ENCODE results near the gene CYGB.
"Not testable (repeated sequence)": the region's sequence is repeated elsewhere in the genome, so short reads cannot be mapped to it uniquely, and the experiment has no call there.

CYGB gene

DNA sequence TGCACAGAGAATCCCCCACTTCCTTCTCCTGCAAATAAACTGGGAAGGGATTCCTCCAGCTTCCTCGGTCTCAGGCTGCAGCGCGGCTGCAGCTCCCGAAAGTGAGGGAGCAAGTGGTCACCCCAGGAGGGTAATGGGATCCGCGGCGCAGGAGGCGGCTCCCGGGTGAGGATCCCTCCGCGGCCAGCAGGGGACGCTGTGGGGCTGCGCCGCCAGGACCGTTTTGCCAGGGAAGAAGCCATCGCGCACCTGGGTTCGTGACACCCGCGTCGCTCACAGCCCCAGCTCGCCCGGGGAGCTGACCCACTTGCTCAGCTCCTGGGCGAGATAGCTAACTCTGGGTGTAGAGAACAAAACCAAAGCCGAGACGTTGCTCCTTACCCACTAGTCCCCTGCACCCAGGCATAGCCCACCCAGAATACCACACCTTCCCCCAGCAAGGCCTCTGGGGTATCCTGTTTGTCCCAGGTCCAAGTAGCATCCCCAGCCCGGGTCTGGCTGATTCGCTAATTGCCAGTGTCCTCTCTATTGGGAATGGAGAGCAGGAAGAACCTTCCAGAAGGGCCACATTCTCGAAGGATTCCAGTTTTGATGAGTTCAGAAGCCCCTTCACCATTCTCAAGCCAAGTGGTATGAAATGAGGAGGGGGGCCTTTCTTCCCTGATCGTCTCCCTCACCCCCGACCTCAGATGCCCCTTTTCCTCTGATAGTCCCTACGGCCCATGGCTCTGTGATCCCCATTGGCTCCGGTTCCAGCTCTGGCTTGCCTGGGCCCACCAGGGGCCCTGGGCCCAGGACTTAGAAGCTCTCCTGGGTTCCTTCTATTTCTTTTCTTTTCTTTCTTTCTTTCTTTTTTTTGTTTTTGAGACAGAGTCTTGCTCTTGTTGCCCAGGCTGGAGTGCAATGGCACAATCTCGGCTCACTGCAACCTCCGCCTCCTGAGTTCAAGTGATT lies 14.1 kb downstream of the CYGB start:
- DNase-seq (ENCODE audit: low read depth in 2 of 2), result peak; percentile 59 to 65

DNA sequence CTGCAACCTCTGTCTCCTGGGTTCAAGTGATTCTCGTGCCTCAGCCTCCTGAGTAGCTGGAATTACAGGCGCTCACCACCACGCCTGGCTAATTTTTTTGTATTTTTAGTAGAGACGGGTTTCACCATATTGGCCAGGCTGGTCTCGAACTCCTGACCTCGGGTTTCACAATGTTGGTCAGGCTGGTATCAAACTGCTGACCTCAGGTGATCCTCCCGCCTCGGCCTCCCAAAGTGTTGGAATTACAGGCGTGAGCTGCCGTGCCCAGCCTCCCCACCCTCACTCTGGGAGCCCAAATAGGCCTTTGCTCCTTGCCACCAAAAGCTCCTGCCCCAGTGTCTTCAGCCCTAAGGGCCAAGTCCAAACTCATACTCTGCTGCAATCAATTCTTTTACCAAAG lies 15.8 kb downstream of the CYGB start:
- not testable (repeated sequence) for DNase-seq (ENCODE audit: low read depth in 2 of 2)

DNA sequence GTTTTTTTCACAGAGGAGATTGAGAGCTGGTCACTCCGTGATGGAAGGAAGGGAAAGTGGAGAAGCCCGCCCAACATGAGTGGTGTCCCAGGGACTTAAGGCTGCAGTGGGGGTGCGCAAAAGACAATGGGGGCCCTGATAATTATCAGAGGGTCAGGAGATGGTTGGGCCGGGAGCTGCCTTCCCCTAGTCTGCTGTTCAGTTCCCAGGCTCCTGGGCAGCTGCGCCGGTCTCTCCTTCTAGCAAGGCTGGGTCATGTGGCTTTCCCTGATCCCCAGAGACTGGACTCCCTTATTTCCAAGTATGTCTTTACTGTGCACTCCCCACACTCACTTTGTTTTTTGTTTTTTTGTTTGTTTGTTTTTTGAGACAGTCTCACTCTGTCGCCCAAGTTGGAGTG lies 16.2 kb downstream of the CYGB start:
- no peak for DNase-seq (ENCODE audit: low read depth in 2 of 2)

DNA sequence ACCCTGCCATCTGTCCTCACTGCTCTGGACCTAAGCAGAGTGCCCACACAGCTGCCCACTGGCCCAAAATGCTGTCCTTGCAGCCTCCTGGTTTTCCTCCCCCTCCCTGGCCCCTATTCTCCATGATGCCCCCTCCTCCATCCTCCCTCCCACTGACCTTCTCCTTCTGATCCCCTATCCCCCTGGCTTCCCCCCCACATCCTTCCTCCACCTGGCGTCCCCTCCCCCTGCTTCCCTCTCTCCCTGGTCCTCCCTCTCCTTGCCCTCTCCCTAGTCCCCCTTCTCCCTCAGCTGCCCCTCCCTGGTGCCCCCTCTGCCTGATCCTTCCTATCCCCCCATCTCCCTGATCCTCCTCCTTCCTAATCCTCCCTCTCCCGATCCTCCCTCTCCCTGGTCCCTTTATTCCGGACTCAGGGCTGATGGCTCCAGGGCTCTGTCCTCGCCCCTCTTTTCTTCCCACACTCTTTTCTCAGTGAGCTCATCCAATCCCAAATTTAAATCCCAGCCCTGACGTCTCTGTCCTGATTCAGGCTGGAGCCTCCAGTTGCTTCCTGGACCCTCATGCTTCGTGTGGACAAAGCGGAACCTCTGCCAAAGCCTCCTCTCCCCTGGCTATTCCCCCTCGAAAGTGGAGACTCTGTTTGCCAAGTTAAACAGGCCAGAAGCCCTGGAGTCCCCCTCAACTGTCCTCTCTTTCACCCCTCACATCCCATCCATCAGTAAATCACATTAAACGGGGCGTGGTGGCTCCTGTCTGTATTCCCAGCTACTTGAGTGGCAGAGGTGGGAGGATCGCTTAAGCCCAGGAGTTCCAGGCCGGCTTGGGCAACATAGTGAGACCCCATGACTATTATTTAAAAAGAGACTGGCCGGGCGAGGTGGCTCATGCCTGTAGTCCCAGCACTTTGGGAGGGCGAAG lies 18.2 kb downstream of the CYGB start:
- no peak for DNase-seq (ENCODE audit: low read depth in 2 of 2)

GRCh38 chr17:76517638-76518038 lies 19.9 kb downstream of the CYGB start:
- no peak for DNase-seq (ENCODE audit: low read depth in 2 of 2)

- peak; percentile 83 to 88 for DNase-seq (ENCODE audit: low read depth in 2 of 2)
These were observed 22.1 kb downstream of the CYGB start for GRCh38 chr17:76515274-76515949.

DNA sequence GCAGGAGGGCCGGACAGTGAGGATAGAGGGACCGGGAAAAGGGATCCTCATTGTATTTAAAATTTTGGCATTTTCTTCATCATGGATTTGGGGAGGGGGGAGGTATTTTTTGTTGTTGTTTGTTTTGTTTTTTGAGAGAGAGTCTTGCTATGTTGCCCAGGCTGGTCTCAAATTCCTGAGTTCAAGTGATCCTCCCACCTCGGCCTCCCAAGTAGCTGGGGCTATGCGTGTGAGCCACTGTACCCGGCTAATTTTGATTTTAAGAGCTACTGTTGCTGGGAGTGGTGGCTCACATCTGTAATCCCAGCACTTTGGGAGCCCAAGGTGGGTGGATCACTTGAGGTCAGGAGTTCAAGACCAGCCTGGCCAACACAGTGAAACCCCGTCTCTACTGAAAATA lies 23.2 kb downstream of the CYGB start:
- not testable (repeated sequence) for DNase-seq (ENCODE audit: low read depth in 2 of 2)

GRCh38 chr17:76513306-76513692 lies 24.2 kb downstream of the CYGB start:
- DNase-seq (ENCODE audit: low read depth in 2 of 2), result no peak

DNA sequence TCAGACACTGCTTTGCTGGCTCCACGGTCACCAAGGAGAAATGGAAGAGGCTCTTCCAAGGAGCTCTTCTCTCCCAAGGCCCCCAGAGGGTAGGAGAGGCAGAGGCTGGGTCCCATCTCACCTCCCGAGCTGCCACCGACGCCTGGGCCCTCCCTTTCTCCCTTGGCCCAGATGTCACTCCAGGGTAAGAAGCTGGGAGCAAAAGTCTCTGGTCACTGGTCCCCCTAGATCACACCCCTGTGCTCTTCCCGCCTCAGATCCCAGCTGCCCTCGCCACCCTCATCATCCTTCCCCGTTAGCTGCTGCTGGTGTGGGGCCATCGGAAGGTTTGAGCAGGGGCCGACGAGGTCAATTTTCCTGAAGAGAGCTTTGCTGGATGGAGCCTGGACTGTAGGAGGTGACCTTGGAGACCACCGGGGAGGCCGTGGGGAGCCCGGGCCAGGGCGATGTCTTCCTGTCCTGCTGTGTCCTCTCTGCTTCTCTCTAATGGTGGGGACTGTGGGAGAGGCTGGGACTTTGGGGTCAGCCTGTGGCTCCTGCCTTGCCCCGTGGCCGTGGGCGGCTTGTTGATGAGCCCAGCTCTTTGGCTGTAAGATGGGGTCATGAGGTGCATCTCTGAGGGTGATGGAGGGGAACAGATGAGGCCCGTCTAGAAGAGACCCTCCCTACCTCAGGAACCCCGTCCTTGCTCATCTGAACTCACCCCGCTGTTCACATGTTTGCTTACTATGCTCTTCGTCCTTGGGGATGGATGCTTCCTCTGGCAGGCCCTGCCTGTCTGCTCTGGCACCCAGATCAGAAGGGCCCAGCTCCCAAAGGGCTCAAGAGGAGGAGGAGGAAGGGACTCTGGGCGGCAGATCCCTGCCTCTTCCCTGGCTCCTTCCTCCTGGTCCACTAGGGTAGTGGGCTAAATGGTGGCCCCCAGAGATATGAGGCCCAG lies 24.9 kb downstream of the CYGB start:
- no peak for DNase-seq (ENCODE audit: low read depth in 2 of 2)

- no peak for DNase-seq (ENCODE audit: low read depth in 2 of 2)
These were observed 25.7 kb downstream of the CYGB start for GRCh38 chr17:76511668-76512365.

DNA sequence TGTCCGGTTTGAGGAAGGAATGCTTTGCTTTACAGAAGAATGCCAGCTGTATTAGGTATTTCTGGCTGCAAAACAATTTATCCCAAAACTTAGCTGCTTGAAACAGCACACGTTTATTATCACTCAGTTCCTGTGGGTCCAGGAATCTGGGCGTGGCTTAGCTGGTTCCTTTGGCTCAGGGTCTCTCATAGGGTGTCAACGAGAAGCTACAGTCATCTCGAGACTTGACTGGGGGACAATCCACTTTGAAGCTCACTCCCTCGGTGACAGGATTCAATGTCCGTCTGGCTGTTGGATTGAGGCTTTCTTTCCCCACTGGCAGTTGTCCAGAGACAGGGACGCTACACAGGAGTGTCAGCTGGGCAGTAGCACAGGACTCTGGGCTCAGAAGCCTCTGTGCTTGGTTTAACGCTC lies 26.7 kb downstream of the CYGB start:
- no peak for DNase-seq (ENCODE audit: low read depth in 2 of 2)

- DNase-seq (ENCODE audit: low read depth in 2 of 2), result not testable (repeated sequence)
These were observed 28.9 kb downstream of the CYGB start for GRCh38 chr17:76508472-76509063.

GRCh38 chr17:76506408-76507345 lies 30.8 kb downstream of the CYGB start:
- DNase-seq (ENCODE audit: low read depth in 2 of 2), result peak; percentile 75 to 76

DNA sequence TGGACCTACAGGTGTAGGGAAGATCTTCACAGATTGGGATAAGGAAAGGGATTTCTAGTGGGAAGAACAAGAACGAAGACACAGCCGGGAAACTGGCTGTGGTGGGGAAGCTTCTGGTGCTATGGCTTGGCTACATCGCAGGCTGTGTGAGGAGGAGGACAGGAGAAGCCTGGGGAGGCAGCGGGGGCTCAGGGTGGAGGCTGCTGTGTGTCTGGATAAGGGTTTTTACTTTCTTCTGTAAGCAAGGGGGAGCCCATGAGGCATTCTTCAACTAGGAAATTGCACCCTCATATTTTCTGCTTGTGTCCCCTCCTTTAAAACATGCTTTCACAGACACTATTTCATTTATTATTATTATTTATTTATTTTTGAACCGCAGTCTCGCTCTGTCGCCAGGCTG lies 33.4 kb downstream of the CYGB start:
- DNase-seq (ENCODE audit: low read depth in 2 of 2), result no peak

DNA sequence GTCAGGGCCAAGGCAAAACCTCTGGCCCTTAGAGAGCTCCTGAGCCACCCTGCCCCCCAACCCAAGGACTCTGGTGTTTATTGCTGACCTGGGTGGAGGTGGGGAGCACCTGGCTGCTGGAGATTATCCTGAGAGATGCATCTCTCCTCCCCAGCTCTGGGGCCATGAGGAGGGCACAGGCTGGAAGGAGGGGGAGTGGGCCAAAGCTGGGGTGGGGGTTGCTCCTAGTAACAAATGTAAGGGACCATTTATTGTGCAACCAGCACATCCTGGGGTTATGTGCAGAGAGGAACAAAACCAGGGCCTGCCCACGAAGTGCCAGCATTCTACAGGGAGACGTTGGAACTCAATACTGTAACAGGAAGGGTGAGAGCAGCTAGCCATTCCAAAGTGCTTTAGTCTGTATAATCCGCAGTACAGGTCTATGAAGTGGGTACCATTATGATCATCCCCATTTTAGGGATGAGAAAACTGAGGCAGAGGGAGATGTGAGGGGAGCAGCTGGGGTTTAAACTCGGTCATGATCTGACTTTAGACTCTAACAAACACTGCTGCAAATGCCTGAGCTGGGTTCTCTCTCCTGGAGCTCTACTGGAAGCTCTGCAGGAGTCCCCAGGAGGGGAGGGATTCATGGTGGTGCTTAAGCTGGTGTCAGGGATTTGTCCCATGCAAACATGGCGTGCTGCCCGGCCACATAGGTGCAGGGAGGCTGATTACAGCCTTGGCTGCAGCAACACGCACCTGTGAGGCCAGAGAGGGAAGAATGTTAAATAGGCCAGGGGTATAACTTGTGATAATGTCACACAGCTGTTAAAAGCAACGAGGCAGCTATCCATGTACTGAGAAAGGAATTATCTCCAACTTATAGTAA lies 34.9 kb downstream of the CYGB start:
- no peak for DNase-seq (ENCODE audit: low read depth in 2 of 2)

DNA sequence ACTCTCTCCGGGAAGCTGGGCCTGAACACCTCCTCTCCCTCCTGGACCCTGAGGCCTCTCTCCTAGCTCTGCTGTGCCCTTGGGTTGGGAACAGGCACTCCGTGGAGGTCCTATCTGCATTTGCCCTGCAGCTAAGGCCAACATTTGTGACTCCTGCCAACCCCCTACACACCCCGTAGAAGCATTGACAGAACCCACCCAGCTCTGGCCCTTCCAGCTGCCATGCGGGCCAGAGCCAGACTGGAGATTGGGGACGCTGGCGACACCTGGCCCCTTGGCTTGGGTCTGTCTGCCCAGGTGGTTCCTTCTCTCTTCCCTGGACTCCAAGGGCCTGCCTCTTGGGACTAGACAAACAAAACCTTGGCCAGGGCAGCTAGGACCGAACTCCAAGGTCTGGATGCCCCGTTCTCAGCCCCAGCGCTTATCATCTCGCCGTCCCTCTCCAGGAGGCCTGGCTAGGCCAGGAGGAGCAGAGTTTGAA lies 35.6 kb downstream of the CYGB start:
- no peak for DNase-seq (ENCODE audit: low read depth in 2 of 2)

DNA sequence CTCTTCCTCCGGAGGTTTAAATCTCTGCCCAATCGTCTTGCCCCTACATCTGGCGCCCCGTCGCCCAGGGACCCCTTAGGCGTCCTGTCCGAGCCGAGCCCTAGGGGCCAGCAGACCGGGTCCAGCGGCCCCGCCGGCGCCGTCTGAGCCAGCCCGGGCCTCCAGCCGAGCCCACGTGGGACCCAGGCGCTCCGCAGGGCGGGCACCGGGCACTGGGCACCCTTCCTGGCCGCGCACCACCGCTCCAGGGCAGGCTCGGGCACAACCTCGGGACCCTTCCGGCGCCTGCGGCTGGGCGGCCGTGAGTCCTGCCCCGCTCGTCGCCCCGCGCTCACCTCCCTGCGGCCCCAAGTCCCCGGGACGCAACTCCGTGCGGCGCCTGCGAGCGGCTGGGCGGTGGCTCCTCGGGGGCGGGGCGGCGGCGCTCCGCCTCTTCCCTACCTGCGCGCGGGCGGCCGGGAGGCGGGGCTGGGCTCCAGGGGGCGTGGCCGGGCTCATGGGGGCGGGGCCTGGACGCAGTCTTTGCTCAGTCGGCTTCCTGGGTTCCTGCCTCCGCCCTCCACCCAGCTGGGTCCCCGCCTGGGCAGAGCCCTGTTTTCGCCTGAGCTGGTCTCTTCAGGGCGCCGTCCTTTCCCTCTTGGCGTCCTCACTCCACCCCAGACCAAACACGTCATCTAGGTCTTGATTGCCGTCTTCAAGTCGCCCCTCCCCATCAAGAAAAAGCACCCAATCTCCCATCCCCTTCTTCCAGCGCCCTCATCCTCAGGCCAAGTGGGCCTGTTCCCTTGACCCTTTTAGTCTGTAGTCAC lies 36.3 kb downstream of the CYGB start, which contains the start of gene RHBDF2:
Gene RHBDF2, minus strand, starts transcription at position 406 of the 809 bp plus-strand sequence. CDS start 19,899 bp downstream, outside the sequence.
- DNase-seq (ENCODE audit: low read depth in 2 of 2), result peak; percentile 91 to 92

All from stimulated activated CD8-positive, alpha-beta memory T cell treated with anti-CD3 and anti-CD28 coated beads, Interleukin-15, amount 100 ng/mL, for 48 hours (primary cell).